Measurements from ENCODE around the gene SGSM1.

DNA sequence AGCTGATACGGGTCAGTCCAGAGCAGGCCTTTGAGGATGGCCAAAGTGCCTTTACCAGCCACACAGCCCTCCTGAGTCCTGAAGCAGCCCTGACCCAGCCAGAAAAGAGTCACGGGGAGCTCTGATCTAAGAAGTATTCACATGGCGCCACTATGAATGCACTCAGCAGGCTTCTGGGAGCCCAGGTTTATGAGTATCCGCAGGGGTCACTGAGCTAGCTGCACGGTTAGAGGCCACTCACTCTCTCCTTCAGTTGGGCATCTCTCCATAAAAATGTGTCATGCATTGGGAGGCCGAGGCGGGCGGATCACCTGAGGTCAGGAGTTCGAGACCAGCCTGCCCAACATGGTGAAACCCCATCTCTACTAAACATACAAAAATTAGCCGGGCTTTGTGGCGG is 156.8 kb downstream of the SGSM1 start:
- TF ChIP-seq, protein P1, sequence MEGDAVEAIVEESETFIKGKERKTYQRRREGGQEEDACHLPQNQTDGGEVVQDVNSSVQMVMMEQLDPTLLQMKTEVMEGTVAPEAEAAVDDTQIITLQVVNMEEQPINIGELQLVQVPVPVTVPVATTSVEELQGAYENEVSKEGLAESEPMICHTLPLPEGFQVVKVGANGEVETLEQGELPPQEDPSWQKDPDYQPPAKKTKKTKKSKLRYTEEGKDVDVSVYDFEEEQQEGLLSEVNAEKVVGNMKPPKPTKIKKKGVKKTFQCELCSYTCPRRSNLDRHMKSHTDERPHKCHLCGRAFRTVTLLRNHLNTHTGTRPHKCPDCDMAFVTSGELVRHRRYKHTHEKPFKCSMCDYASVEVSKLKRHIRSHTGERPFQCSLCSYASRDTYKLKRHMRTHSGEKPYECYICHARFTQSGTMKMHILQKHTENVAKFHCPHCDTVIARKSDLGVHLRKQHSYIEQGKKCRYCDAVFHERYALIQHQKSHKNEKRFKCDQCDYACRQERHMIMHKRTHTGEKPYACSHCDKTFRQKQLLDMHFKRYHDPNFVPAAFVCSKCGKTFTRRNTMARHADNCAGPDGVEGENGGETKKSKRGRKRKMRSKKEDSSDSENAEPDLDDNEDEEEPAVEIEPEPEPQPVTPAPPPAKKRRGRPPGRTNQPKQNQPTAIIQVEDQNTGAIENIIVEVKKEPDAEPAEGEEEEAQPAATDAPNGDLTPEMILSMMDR (IDR thresholded peaks at IDR 0.05) = no peak
- TF ChIP-seq POLR2AphosphoS5 (IDR thresholded peaks at IDR 0.05) = no peak

Measured in suprapubic skin (tissue), 3 donors.